ENCODE results near the gene STK32A.

DNA sequence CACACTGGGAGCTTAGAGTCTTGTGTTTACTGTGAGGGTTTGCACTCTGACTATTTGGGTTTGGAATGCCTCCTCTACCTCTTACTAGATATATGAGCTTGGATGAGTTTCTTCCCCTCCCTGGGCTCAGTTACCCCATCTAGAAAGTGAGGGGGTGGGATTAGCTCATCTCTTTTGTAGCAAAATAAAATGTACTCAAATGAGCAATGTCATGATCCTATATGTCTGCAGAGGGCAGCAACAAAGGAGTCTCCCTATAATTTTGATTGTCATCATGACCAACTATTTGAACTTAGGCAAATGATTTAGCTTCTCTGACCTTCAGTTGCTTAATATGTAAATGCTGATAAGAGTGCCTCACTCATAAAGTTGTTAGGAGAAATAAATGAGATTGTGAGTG, 166.1 kb downstream of the STK32A start:
- TF ChIP-seq, protein P1, sequence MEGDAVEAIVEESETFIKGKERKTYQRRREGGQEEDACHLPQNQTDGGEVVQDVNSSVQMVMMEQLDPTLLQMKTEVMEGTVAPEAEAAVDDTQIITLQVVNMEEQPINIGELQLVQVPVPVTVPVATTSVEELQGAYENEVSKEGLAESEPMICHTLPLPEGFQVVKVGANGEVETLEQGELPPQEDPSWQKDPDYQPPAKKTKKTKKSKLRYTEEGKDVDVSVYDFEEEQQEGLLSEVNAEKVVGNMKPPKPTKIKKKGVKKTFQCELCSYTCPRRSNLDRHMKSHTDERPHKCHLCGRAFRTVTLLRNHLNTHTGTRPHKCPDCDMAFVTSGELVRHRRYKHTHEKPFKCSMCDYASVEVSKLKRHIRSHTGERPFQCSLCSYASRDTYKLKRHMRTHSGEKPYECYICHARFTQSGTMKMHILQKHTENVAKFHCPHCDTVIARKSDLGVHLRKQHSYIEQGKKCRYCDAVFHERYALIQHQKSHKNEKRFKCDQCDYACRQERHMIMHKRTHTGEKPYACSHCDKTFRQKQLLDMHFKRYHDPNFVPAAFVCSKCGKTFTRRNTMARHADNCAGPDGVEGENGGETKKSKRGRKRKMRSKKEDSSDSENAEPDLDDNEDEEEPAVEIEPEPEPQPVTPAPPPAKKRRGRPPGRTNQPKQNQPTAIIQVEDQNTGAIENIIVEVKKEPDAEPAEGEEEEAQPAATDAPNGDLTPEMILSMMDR (IDR thresholded peaks at IDR 0.05; ENCODE audit: low read depth, low read length): no peak
- no peak for TF ChIP-seq POLR2A (IDR thresholded peaks at IDR 0.05; ENCODE audit: extremely low read depth, insufficient read length)
- TF ChIP-seq, protein P2, sequence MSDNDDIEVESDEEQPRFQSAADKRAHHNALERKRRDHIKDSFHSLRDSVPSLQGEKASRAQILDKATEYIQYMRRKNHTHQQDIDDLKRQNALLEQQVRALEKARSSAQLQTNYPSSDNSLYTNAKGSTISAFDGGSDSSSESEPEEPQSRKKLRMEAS (IDR thresholded peaks at IDR 0.05; ENCODE audit: low read depth, low read length): no peak

Measured in NB4 (cell line).